RKO (cell line): ENCODE results near the gene TBRG4.

Experiments
- DNase-seq: peaks from one replicate; pipeline ENCODE4 v3.0.0-alpha.2; 2016; ENCODE audit warnings: low spot score

Gene TBRG4

GRCh38 chr7:45074528-45075354 lies 36.8 kb downstream of the TBRG4 start:
- DNase-seq: no peak

DNA sequence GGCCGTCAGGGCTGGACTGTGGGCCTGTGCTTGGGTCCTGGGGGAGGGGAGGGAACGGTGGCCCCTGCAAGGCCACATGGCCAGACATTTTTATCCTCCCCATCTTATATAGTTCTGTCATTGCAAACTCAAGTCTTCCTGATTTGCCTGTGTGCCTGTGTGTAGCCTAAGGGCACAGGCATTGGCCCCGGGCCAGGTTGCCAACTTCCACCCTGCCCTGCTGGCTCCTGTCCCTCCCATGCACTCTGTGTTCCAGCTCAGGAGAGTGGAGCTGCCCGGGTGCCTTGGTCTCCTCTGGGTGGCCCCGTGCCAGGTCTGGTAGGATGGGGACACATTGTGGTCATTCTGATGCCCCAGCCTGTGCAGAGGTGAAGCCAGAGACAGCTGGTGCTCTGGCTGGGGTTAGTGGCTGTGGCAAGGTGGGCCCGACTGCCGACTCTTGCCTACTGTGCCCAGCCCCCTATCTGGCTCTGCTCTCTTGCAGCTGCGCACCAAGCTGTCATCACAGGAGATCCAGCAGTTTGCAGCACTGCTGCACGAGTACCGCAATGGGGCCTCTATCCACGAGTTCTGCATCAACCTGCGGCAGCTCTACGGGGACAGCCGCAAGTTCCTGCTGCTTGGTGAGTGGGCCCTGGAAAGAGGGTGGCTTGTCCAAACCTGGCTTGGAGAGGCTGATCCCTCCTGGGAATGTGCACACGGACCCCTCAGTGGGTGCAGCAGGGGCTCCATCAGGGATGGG lies 37.5 kb downstream of the TBRG4 start:
- no peak for DNase-seq

DNA sequence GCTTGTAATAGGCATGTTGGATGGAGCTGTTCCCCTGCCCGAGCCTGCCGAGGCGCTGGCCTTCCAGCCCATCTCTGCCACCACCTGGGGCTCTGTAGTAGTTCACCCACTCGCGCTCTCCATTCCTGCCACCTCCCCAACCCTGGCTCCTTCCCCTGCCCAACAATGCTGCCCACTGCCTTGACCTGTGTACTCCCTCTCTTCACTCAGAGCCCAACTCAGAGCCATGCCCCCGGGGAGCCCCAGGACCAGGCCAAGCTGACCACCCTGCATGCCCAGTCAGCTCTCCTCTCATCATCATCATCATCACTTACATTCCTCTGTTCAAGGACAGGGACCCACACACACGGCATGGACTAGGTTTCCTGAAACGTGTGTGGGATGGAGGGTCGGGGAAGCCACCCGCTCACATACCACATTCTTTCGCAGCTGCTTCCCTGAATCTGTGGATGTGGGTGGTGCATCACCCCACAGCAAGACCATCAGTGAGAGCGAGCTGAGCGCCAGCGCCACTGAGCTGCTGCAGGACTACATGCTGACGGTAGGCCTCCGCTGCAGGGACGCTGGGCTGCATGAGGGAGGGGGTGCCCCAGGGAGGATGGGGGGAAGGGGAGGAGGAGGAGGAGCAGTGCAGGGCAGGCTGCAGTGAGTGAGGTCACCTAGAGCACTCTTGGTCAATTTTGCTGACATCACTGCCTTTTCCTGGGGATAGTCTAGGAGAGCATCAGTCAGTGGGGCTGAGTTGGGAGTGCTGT lies 38.3 kb downstream of the TBRG4 start:
- DNase-seq: no peak

GRCh38 chr7:45072131-45073030 lies 39.1 kb downstream of the TBRG4 start:
- no peak for DNase-seq

DNA sequence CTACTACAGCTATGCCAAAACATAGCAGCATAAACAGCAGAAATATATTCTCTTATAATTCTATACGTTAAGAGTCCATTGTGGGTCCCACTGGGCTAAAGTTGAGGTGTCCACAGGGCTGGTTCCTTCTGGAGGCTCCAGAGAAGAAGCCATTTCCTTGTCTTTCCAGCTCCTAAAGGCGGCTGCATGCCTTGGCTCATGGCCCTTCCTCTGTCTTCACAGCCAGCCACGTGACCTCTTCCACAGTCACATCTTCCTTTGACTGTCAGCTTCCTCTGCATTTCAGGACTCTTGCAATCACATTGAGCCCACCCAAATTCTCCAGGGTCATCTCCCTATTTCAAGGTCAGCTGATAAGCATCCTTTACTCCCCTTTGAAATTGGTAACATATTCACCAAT lies 40.0 kb downstream of the TBRG4 start:
- no peak for DNase-seq

- DNase-seq: no peak
These were observed 41.2 kb downstream of the TBRG4 start for GRCh38 chr7:45070254-45070642.

- no peak for DNase-seq
These were observed 41.8 kb downstream of the TBRG4 start for GRCh38 chr7:45069444-45070253.

GRCh38 chr7:45068236-45069023 lies 43.1 kb downstream of the TBRG4 start:
- no peak for DNase-seq

DNA sequence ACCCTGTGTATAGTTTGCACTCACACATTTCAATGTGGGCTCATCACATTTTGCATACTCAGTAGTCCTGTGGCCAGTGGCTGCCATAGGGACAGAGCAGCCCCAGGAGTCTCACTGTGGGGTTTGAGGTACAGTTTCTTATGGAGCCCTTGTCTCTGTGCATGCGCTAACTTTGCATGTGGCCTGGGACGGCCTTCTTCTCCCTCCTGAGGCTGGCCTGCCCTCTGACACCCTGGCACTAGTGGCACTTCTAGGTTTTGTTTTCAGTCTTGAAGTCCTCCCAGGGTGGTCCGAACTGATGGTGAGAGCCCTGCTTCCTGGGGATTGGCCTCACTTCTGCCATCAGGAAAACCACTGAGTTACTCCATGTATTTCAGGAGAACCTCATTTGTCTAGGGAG lies 43.9 kb downstream of the TBRG4 start:
- DNase-seq: no peak

DNA sequence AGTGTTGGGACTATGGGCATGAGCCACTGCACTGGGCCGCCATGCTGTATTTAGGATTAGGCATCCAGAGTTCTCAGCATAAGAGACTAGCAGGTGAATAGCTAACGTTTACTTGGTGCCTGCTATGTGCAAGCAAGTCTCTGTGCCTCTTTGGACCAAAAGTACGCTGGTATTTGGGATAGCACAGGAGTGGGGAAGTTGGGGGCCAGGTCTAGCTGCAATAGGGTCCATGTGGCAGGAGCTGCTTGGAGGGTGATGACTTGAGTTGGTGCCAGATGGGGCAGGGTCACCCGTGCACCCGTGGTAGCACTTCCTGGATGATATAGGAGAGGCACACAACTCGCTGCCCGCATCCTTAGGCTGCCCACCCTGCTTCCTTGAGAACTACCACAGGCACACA lies 45.1 kb downstream of the TBRG4 start:
- no peak for DNase-seq

DNA sequence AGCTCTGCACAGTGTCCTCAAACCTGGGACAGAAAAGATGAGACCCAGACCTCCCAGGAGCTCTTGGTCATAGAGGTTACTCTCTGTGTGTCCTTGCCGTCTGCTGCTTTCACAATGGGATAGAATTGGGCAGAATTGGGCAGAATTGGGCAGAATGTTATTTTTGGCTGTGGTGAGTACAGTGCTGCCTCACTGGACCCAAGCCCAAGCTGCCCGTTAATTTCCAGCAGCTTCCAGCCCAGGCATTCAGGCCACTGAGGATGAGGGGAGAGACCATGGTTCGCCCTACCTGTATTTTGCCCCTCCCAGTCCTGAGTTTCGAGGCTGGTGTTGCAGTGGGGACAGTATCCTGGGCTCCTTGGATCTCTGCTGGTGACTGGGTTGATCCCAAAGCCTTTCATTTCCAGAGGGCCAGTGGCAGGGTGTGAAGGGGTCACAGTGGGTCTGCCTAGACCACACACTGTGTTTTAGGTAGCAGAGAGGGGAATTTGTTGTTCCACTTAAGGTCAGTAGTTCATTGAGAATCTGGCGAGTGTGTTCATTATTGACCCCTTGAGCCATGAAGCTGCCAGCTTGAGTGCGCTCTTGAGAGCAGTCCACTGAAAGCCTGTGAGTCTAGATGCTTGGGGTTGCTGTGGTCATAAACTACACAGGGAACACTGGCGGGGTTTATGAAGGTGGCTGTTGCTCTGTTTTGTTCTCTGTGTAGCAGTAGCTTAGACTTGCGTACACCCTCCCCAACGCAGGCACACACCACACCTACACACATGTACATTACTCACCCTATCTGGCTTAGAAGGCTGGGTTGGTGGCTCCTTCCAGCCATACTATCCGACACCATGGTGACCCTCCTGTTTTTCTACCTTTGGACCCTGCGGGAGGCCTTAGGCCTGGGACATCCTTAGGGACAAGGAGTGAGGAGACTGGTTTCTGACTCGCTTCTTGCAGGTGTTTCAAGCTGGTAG lies 46.2 kb downstream of the TBRG4 start:
- no peak for DNase-seq

GRCh38 chr7:45064047-45064725 lies 47.3 kb downstream of the TBRG4 start:
- DNase-seq: no peak

- no peak for DNase-seq
These were observed 49.6 kb downstream of the TBRG4 start for GRCh38 chr7:45061806-45062425.

GRCh38 chr7:45061352-45061751 lies 50.1 kb downstream of the TBRG4 start:
- no peak for DNase-seq

DNA sequence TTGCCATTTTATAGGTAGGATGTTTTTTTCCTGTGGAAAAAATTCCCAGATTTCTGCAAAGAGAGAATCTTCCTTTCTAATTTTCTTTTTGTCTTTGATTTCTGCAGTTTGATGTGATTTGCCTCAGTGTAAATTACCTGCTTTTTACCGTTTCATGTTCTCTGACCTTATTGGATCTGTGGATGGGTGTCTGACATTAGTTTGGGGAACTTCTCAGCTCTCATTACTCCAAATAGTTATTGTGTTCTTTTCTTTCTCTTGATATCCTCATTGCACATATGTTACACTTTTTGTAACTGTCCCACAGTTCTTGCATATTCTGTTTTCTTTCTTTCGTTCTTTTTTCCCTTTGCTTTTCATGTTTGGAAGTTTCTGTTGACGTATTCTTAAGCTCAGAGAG lies 51.2 kb downstream of the TBRG4 start:
- DNase-seq: no peak

- no peak for DNase-seq
These were observed 53.6 kb downstream of the TBRG4 start for GRCh38 chr7:45057878-45058277.

GRCh38 chr7:45055594-45056219 lies 55.8 kb downstream of the TBRG4 start:
- DNase-seq: no peak
